Mesendoderm (in vitro differentiated cells): ENCODE data around the gene RAB3C.
"Not testable (repeated sequence)": the region's sequence is repeated elsewhere in the genome, so short reads cannot be mapped to it uniquely, and the experiment has no call there.

ENCODE experiments used
- DNase-seq: peaks from one replicate; pipeline ENCODE4 v3.0.0; 2013
- H2AK5ac ChIP-seq: 2 replicates; pipeline ENCODE4 v1.6.1; 2013; ENCODE audit warnings: low read length, inconsistent platforms
- H2BK120ac ChIP-seq: 2 replicates; pipeline ENCODE4 v1.6.1; 2013; ENCODE audit warnings: low read depth, mild to moderate bottlenecking, low read length, moderate library complexity, mixed read lengths
- H2BK15ac ChIP-seq: replicated peaks from 2 replicates; pipeline ENCODE4 v1.6.1; 2013; ENCODE audit warnings: low read depth, mild to moderate bottlenecking, moderate library complexity
- H2BK5ac ChIP-seq: 2 replicates; pipeline ENCODE4 v1.6.1; 2013; ENCODE audit warnings: low read length, inconsistent platforms
- H3K18ac ChIP-seq: 2 replicates; pipeline ENCODE4 v1.6.1; 2013; ENCODE audit warnings: mild to moderate bottlenecking, low read length, mixed read lengths
- H3K23ac ChIP-seq: one replicate; pipeline ENCODE4 v1.6.1; 2013; ENCODE audit warnings: low read length
- H3K27ac ChIP-seq: 2 replicates; pipeline ENCODE4 v1.5.1; 2013; ENCODE audit warnings: low read depth, mild to moderate bottlenecking, inconsistent platforms, low read length, moderate library complexity
- H3K27me3 ChIP-seq: 2 replicates; pipeline ENCODE4 v1.6.1; 2013; ENCODE audit warnings: low read length, control low read depth, mild to moderate bottlenecking, inconsistent platforms; ENCODE audit not compliant: insufficient read depth, poor library complexity
- H3K36me3 ChIP-seq: 2 replicates; pipeline ENCODE4 v1.6.1; 2013; ENCODE audit warnings: low read length, inconsistent platforms; ENCODE audit not compliant: control insufficient read depth, insufficient read depth
- H3K4ac ChIP-seq: one replicate; pipeline ENCODE4 v1.6.1; 2013; ENCODE audit warnings: low read depth, mild to moderate bottlenecking, low read length, moderate library complexity
- H3K4me1 ChIP-seq: 2 replicates; pipeline ENCODE4 v1.6.1; 2013; ENCODE audit warnings: low read depth, low read length, inconsistent platforms; ENCODE audit not compliant: control insufficient read depth
- H3K4me2 ChIP-seq: 2 replicates; pipeline ENCODE4 v1.6.1; 2013; ENCODE audit warnings: low read length
- H3K4me3 ChIP-seq: 2 replicates; pipeline ENCODE4 v1.5.1; 2013; ENCODE audit warnings: mild to moderate bottlenecking, low read length
- H3K56ac ChIP-seq: one replicate; pipeline ENCODE4 v1.6.1; 2013; ENCODE audit warnings: low read length
- H3K79me1 ChIP-seq: 2 replicates; pipeline ENCODE4 v1.6.1; 2013; ENCODE audit warnings: low read length, inconsistent platforms
- H3K79me2 ChIP-seq: 2 replicates; pipeline ENCODE4 v1.6.1; 2013; ENCODE audit warnings: mild to moderate bottlenecking, low read length; ENCODE audit not compliant: control insufficient read depth, insufficient read depth
- H3K9ac ChIP-seq: 2 replicates; pipeline ENCODE4 v1.6.1; 2013; ENCODE audit warnings: low read length, inconsistent platforms
- H4K5ac ChIP-seq: one replicate; pipeline ENCODE4 v1.6.1; 2013; ENCODE audit warnings: low read length
- H4K8ac ChIP-seq: one replicate; pipeline ENCODE4 v1.6.1; 2013; ENCODE audit warnings: low read depth, mild to moderate bottlenecking, control low read depth, low read length, moderate library complexity
- WGBS: extraction: QIAGEN DNeasy Blood & Tissue Kit; methylation state at CpG from one replicate; pipeline ENCODE4 v1.1.7; 2013; ENCODE audit warnings: low lambda C conversion rate, missing lambda C conversion rate; ENCODE audit not compliant: insufficient coverage; ENCODE audit errors: extremely low coverage; 5-methylcytosine and 5-hydroxymethylcytosine counted together

RAB3C gene

GRCh38 chr5:58545912-58546311, 37.0 kb upstream of the RAB3C start:
- no peaks in the 10 kb centered on the region for H3K36me3 ChIP-seq
- H2AK5ac ChIP-seq: no peak overlapping the region
- H2BK15ac ChIP-seq: no peak overlapping the region
- no peak overlapping the region for H3K27ac ChIP-seq
- no peak overlapping the region for H3K9ac ChIP-seq
- H3K27me3 ChIP-seq: no peaks in the 10 kb centered on the region
- DNase-seq: peak; percentile 55
- no peak overlapping the region for H2BK5ac ChIP-seq
- no peak overlapping the region for H4K5ac ChIP-seq
- no peak overlapping the region for H3K4ac ChIP-seq
- no peak overlapping the region for H3K56ac ChIP-seq
- no peak overlapping the region for H3K4me2 ChIP-seq
- H3K23ac ChIP-seq: no peak overlapping the region
- H3K18ac ChIP-seq: no peak overlapping the region
- no peak overlapping the region for H3K4me3 ChIP-seq
- no peak overlapping the region for H2BK120ac ChIP-seq
- no peak overlapping the region for H4K8ac ChIP-seq
- no peaks in the 10 kb centered on the region for H3K4me1 ChIP-seq
- H3K79me1 ChIP-seq: no peaks in the 10 kb centered on the region
- no peaks in the 10 kb centered on the region for H3K79me2 ChIP-seq

DNA sequence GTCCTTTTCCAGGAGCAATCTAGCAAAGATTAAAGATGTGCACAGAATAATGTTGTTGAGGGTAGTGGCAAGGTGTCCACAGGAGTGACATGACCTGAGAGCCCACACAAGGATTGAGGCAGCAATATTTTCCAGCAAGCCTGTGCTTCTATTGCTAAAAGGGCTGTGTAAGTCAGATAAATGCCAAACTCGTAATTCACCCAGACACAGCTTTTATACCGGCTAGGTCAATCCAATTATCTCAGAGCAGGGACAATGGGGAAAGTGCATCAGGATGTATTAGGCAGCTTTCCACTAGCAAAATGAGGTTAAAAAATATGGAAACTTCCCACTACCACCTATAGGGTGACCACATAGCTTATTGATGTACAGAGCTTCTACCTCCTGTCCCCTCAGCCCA, 34.8 kb upstream of the RAB3C start:
- DNase-seq: no peak
- H4K5ac ChIP-seq: no peak overlapping the region
- no peaks in the 10 kb centered on the region for H3K36me3 ChIP-seq
- H3K4ac ChIP-seq: no peak overlapping the region
- no CpG with 5 or more reads among the region's 2 CpGs for WGBS
- no peak overlapping the region for H3K4me2 ChIP-seq
- H2BK5ac ChIP-seq: no peak overlapping the region
- H2AK5ac ChIP-seq: no peak overlapping the region
- H2BK15ac ChIP-seq: no peak overlapping the region
- H3K79me1 ChIP-seq: no peaks in the 10 kb centered on the region
- no peak overlapping the region for H4K8ac ChIP-seq
- no peak overlapping the region for H3K27ac ChIP-seq
- H3K9ac ChIP-seq: no peak overlapping the region
- no peaks in the 10 kb centered on the region for H3K4me1 ChIP-seq
- H2BK120ac ChIP-seq: no peak overlapping the region
- H3K18ac ChIP-seq: no peak overlapping the region
- H3K27me3 ChIP-seq: no peaks in the 10 kb centered on the region
- H3K56ac ChIP-seq: no peak overlapping the region
- H3K79me2 ChIP-seq: no peaks in the 10 kb centered on the region
- H3K23ac ChIP-seq: no peak overlapping the region
- H3K4me3 ChIP-seq: no peak overlapping the region

DNA sequence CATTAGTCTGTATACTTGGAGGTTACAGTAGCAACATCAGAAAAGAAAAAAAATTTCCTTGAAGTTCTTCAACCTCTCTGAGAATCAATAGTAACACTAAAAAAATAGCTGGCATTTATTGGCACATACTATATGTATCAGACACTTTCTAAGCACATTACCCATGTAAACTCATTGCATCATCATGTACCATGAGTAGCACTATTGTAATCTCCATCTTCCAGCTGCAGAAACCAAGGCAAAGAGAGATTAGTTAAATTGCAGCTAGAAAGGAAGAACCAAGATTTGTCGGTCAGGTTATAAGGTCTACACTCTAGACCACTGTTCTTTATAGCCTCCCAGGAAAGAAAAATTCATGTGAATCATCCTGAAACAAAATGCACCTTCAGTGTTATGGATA, 31.4 kb upstream of the RAB3C start:
- no peaks in the 10 kb centered on the region for H3K79me2 ChIP-seq
- no peak overlapping the region for H3K56ac ChIP-seq
- H3K36me3 ChIP-seq: no peaks in the 10 kb centered on the region
- no peaks in the 10 kb centered on the region for H3K79me1 ChIP-seq
- H3K4me3 ChIP-seq: no peak overlapping the region
- no peaks in the 10 kb centered on the region for H3K4me1 ChIP-seq
- no peak overlapping the region for H2BK15ac ChIP-seq
- DNase-seq: no peak
- WGBS: no CpG with 5 or more reads among the region's 1 CpG
- no peak overlapping the region for H3K4ac ChIP-seq
- H3K23ac ChIP-seq: no peak overlapping the region
- H4K5ac ChIP-seq: no peak overlapping the region
- H2AK5ac ChIP-seq: no peak overlapping the region
- H4K8ac ChIP-seq: no peak overlapping the region
- H3K4me2 ChIP-seq: no peak overlapping the region
- no peak overlapping the region for H3K18ac ChIP-seq
- H3K27me3 ChIP-seq: no peaks in the 10 kb centered on the region
- H3K27ac ChIP-seq: no peak overlapping the region
- H2BK120ac ChIP-seq: no peak overlapping the region
- H2BK5ac ChIP-seq: no peak overlapping the region
- H3K9ac ChIP-seq: no peak overlapping the region

GRCh38 chr5:58557665-58558338, 25.1 kb upstream of the RAB3C start:
- not testable (repeated sequence) for H4K5ac ChIP-seq, H3K4ac ChIP-seq, H2AK5ac ChIP-seq, H3K79me2 ChIP-seq, H2BK120ac ChIP-seq, H3K18ac ChIP-seq, H3K27ac ChIP-seq, H2BK15ac ChIP-seq, H3K23ac ChIP-seq, H2BK5ac ChIP-seq, H3K79me1 ChIP-seq, H3K36me3 ChIP-seq, H3K4me2 ChIP-seq, H3K9ac ChIP-seq, H3K4me1 ChIP-seq, H3K4me3 ChIP-seq, H4K8ac ChIP-seq, H3K56ac ChIP-seq, H3K27me3 ChIP-seq, DNase-seq
- no CpG with 5 or more reads among the region's 32 CpGs for WGBS

- no CpG with 5 or more reads among the region's 33 CpGs for WGBS
- H3K23ac ChIP-seq, H2AK5ac ChIP-seq: not testable (repeated sequence)
These were observed 19.7 kb upstream of the RAB3C start for GRCh38 chr5:58563016-58563700.

More at GRCh38 chr5:58563016-58563700, 19.7 kb upstream of the RAB3C start:
- H3K36me3 ChIP-seq, H2BK120ac ChIP-seq, H3K27me3 ChIP-seq, H3K18ac ChIP-seq, H3K4me3 ChIP-seq, H3K4ac ChIP-seq, H2BK5ac ChIP-seq, H3K56ac ChIP-seq, H3K79me2 ChIP-seq, H4K8ac ChIP-seq, H4K5ac ChIP-seq, H2BK15ac ChIP-seq, H3K4me1 ChIP-seq, H3K27ac ChIP-seq, H3K4me2 ChIP-seq, DNase-seq, H3K9ac ChIP-seq, H3K79me1 ChIP-seq: not testable (repeated sequence)
